ENCODE measurements around the gene VAV1. TPM values are rescaled to one million over a fixed set of nuclear protein-coding genes. Genes with fewer than 3 reads are reported as not detected.

VAV1 gene
- total RNA-seq, 1 donor from 2014 or later = 1.8 TPM

- Histone ChIP-seq H3K4me1 (peaks cover 8% of the 10 kb centered on the region), H3K27ac (replicated peaks) (no peak overlapping the region), H3K36me3 (no peaks in the 10 kb centered on the region), H3K4me3 (no peak overlapping the region), H3K27me3 (ENCODE audit: low read depth) (peaks cover 18% of the 10 kb centered on the region), H3K9me3 (replicated peaks) (no peaks in the 10 kb centered on the region)
- no peak for DNase-seq
- TF ChIP-seq, protein P1, sequence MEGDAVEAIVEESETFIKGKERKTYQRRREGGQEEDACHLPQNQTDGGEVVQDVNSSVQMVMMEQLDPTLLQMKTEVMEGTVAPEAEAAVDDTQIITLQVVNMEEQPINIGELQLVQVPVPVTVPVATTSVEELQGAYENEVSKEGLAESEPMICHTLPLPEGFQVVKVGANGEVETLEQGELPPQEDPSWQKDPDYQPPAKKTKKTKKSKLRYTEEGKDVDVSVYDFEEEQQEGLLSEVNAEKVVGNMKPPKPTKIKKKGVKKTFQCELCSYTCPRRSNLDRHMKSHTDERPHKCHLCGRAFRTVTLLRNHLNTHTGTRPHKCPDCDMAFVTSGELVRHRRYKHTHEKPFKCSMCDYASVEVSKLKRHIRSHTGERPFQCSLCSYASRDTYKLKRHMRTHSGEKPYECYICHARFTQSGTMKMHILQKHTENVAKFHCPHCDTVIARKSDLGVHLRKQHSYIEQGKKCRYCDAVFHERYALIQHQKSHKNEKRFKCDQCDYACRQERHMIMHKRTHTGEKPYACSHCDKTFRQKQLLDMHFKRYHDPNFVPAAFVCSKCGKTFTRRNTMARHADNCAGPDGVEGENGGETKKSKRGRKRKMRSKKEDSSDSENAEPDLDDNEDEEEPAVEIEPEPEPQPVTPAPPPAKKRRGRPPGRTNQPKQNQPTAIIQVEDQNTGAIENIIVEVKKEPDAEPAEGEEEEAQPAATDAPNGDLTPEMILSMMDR (IDR thresholded peaks at IDR 0.05; ENCODE audit: borderline replicate concordance) = no peak
- intact Hi-C loops (cut with micrococcal nuclease) = loop anchor here (10.0 kb wide), 1 partner anchor 227 kb away; no protein-coding TSS in a partner anchor
Measured at GRCh38 chr19:6861683-6862286, 89.3 kb downstream of the VAV1 start.

DNA sequence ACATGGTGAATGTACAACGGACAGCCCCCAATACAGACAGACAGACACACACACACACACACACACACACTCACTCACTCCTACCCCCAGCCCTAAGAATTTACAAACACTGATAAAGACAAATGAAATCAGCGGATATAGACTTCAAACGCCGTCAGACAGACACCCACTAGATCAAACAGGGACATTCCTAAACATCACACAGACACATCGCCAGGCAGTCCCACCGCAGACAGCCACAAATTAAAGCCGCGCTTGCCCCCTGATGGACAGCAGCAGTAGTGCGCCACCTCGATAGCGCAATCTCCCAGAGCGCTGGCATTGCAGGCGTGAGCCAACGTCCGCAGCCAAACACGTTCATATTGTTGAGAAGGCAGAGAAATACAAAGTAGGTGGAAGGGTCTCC, 90.2 kb downstream of the VAV1 start:
- peaks cover 24% of the 10 kb centered on the region for H3K27me3 ChIP-seq (ENCODE audit: low read depth)
- no peaks in the 10 kb centered on the region for H3K9me3 ChIP-seq (replicated peaks)
- no peak overlapping the region for H3K27ac ChIP-seq (replicated peaks)
- peak overlapping the region; percentile 58 for H3K4me3 ChIP-seq
- H3K36me3 ChIP-seq = no peaks in the 10 kb centered on the region
- peak; percentile 81 for DNase-seq
- intact Hi-C loops (cut with micrococcal nuclease) = loop anchor here (10.0 kb wide), 1 partner anchor 228 kb away; no protein-coding TSS in a partner anchor
- peaks cover 8% of the 10 kb centered on the region for H3K4me1 ChIP-seq
- TF ChIP-seq, protein P1 (IDR thresholded peaks at IDR 0.05; ENCODE audit: borderline replicate concordance) = peak; percentile 87

DNA sequence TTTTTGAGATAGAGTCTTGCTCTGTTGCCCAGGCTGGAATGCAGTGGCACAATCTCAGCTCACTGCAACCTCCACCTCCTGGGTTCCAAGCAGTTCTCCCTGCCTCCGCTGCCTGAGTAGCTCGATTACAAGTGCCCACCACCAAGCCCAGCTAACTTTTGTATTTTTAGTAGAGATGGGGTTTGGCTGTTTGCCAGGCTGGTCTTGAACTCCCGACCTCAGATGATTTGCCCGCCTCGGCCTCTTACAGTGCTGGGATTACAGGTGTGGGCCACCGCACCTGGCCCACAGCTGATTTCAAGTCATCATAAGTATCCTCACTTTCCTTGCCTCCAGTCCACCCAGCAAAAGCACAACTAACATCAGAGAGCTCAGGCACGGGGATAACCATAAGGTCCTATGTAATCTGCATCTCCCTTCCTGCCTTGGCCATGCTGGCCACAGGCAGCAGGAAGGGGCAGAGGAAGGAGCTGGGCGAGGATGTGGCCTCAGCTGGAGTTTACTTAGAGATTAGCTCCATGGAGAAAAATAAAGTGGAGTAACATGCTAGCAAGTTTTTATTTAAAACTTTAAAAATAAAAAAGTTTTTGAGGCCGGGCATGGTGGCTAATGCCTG, 91.9 kb downstream of the VAV1 start:
- intact Hi-C loops (cut with micrococcal nuclease) = loop anchor here (10.0 kb wide), 1 partner anchor 230 kb away; no protein-coding TSS in a partner anchor
- TF ChIP-seq, protein P1 (IDR thresholded peaks at IDR 0.05; ENCODE audit: borderline replicate concordance) = no peak
- Histone ChIP-seq H3K27me3 (ENCODE audit: low read depth) (peaks cover 37% of the 10 kb centered on the region), H3K4me3 (no peak overlapping the region), H3K36me3 (no peaks in the 10 kb centered on the region), H3K27ac (replicated peaks) (no peak overlapping the region), H3K4me1 (peaks cover 8% of the 10 kb centered on the region), H3K9me3 (replicated peaks) (no peaks in the 10 kb centered on the region)
- no peak for DNase-seq

- Histone ChIP-seq H3K36me3 (no peaks in the 10 kb centered on the region), H3K27ac (replicated peaks) (no peak overlapping the region), H3K4me3 (no peak overlapping the region), H3K4me1 (peaks cover 8% of the 10 kb centered on the region), H3K27me3 (ENCODE audit: low read depth) (peaks cover 41% of the 10 kb centered on the region), H3K9me3 (replicated peaks) (no peaks in the 10 kb centered on the region)
- intact Hi-C loops (cut with micrococcal nuclease) = loop anchor here (10.0 kb wide), 1 partner anchor 231 kb away; no protein-coding TSS in a partner anchor
- DNase-seq = no peak
- TF ChIP-seq, protein P1 (IDR thresholded peaks at IDR 0.05; ENCODE audit: borderline replicate concordance) = no peak
Measured at GRCh38 chr19:6865849-6866248, 93.3 kb downstream of the VAV1 start.

GRCh38 chr19:6866741-6867151, 94.2 kb downstream of the VAV1 start:
- H3K9me3 ChIP-seq (replicated peaks) = peaks cover 6% of the 10 kb centered on the region
- peaks cover 41% of the 10 kb centered on the region for H3K27me3 ChIP-seq (ENCODE audit: low read depth)
- DNase-seq = no peak
- intact Hi-C loops (cut with micrococcal nuclease) = loop anchor here (10.0 kb wide), 1 partner anchor 232 kb away; no protein-coding TSS in a partner anchor
- peaks cover 8% of the 10 kb centered on the region for H3K4me1 ChIP-seq
- no peak overlapping the region for H3K4me3 ChIP-seq
- no peak overlapping the region for H3K27ac ChIP-seq (replicated peaks)
- TF ChIP-seq, protein P1 (IDR thresholded peaks at IDR 0.05; ENCODE audit: borderline replicate concordance) = no peak
- no peaks in the 10 kb centered on the region for H3K36me3 ChIP-seq
